ENCODE measurements around the gene RAP1GAP2. TPM values are rescaled to one million over a fixed set of nuclear protein-coding genes. Genes with fewer than 3 reads are reported as not detected.
A peak's percentile ranks its signal among the peaks of the same experiment; 100 is the strongest.

The RAP1GAP2 gene
- 2.7 and 2.9 TPM in 2 replicates for total RNA-seq

GRCh38 chr17:2796164-2797125, at the start of gene RAP1GAP2:
Gene RAP1GAP2 (plus strand): TSS chr17:2796438. CDS start chr17:2796528, 90 bp downstream.
- Histone ChIP-seq H3K79me2 (ENCODE audit: insufficient read depth, low read length) (no peaks in the 10 kb centered on the region), H3K27ac (ENCODE audit: low read depth, low read length) (no peak within 1 kb of the TSS), H4K20me1 (ENCODE audit: insufficient read depth, low read length) (no peaks in the 10 kb centered on the region), H2AFZ (ENCODE audit: low read length) (no peak within 1 kb of the TSS), H3K4me2 (ENCODE audit: insufficient read depth, low read length) (no peak within 1 kb of the TSS), H3K4me1 (ENCODE audit: insufficient read depth, low read length) (no peaks in the 10 kb centered on the region), H3K36me3 (ENCODE audit: insufficient read depth, low read length) (no peaks in the 10 kb centered on the region), H3K27me3 (ENCODE audit: insufficient read depth, low read length) (peaks cover 27% of the 10 kb centered on the region), H3K4me3 (ENCODE audit: insufficient read depth, low read length) (no peak within 1 kb of the TSS), H3K9me3 (ENCODE audit: low read depth, low read length) (no peaks in the 10 kb centered on the region)
- no peak for TF ChIP-seq CTCF (IDR thresholded peaks at IDR 0.05; ENCODE audit: extremely low read depth, low read depth, low read length)
- peak; percentile 54 for DNase-seq (ENCODE audit: insufficient read length, low spot score, missing footprints)

GRCh38 chr17:2749058-2749783, 47.0 kb upstream of the RAP1GAP2 start, which contains the start of gene CCDC92B:
Gene CCDC92B (minus strand): TSS chr17:2749652. CDS start chr17:2735145, 14,507 bp downstream.
- peak; percentile 74 for DNase-seq (ENCODE audit: insufficient read length, low spot score, missing footprints)
- H3K9me3 ChIP-seq (ENCODE audit: low read depth, low read length), result no peaks in the 10 kb centered on the region
- TF ChIP-seq CTCF (IDR thresholded peaks at IDR 0.05; ENCODE audit: extremely low read depth, low read depth, low read length), result no peak
- no peaks in the 10 kb centered on the region for H3K36me3 ChIP-seq (ENCODE audit: insufficient read depth, low read length)
- H3K27me3 ChIP-seq (ENCODE audit: insufficient read depth, low read length), result peaks cover 37% of the 10 kb centered on the region
- H4K20me1 ChIP-seq (ENCODE audit: insufficient read depth, low read length), result no peaks in the 10 kb centered on the region
- no peak within 1 kb of the TSS for H3K4me3 ChIP-seq (ENCODE audit: insufficient read depth, low read length)
- H3K4me2 ChIP-seq (ENCODE audit: insufficient read depth, low read length), result no peak within 1 kb of the TSS
- H3K27ac ChIP-seq (ENCODE audit: low read depth, low read length), result no peak within 1 kb of the TSS
- no peaks in the 10 kb centered on the region for H3K4me1 ChIP-seq (ENCODE audit: insufficient read depth, low read length)
- no peaks in the 10 kb centered on the region for H3K79me2 ChIP-seq (ENCODE audit: insufficient read depth, low read length)
- no peak within 1 kb of the TSS for H2AFZ ChIP-seq (ENCODE audit: low read length)

DNA sequence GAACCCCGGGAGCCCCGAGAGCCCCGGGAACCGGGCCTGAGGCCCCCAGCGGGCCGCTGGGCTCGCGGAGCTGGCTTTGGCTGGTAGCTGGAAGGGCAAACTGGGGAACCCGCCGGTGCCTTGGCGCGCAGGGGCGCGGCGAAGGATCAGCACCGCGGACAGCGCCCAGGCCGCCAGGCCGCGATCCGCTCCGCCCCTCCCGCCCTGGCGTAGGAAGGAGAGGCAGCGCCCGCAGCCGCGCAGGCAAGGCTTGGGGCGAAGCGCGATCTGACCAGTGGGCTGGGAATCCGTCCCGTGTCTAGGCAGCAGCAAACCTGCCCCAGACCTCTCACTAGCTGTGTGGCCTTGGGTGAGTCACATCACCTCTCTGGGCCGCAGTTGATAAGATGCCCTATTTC, 46.5 kb upstream of the RAP1GAP2 start:
- H3K36me3 ChIP-seq (ENCODE audit: insufficient read depth, low read length), result no peaks in the 10 kb centered on the region
- no peaks in the 10 kb centered on the region for H3K9me3 ChIP-seq (ENCODE audit: low read depth, low read length)
- peak; percentile 100 for DNase-seq (ENCODE audit: insufficient read length, low spot score, missing footprints)
- TF ChIP-seq CTCF (IDR thresholded peaks at IDR 0.05; ENCODE audit: extremely low read depth, low read depth, low read length), result no peak
- no peak overlapping the region for H3K27ac ChIP-seq (ENCODE audit: low read depth, low read length)
- no peaks in the 10 kb centered on the region for H3K4me1 ChIP-seq (ENCODE audit: insufficient read depth, low read length)
- peaks cover 39% of the 10 kb centered on the region for H3K27me3 ChIP-seq (ENCODE audit: insufficient read depth, low read length)
- no peaks in the 10 kb centered on the region for H3K79me2 ChIP-seq (ENCODE audit: insufficient read depth, low read length)
- no peak overlapping the region for H2AFZ ChIP-seq (ENCODE audit: low read length)
- H3K4me2 ChIP-seq (ENCODE audit: insufficient read depth, low read length), result no peak overlapping the region
- H4K20me1 ChIP-seq (ENCODE audit: insufficient read depth, low read length), result no peaks in the 10 kb centered on the region
- no peak overlapping the region for H3K4me3 ChIP-seq (ENCODE audit: insufficient read depth, low read length)

DNA sequence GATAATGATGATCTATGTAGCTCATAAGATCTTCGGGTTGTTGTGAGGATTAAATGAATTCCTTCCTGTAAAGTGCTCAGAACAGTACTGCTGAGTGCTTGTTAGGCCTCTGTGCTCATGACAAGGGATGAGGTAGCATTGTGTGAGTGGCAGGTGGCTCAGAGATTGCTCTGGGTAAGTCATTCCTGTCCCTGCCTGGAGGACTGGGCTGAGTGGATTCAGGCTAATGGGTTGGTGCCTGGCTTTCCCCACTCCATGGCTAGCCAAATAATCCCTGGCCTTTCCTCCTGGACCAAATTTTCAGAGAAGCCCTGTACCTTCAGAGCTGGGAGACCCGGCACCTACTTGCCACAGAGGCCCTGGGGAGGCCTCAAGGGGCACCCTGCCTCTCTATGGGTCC, 45.5 kb upstream of the RAP1GAP2 start:
- H3K27me3 ChIP-seq (ENCODE audit: insufficient read depth, low read length), result peaks cover 32% of the 10 kb centered on the region

More for the DNA sequence above, 45.5 kb upstream of the RAP1GAP2 start:
- Histone ChIP-seq H2AFZ (ENCODE audit: low read length) (no peak overlapping the region), H3K4me2 (ENCODE audit: insufficient read depth, low read length) (no peak overlapping the region), H3K9me3 (ENCODE audit: low read depth, low read length) (no peaks in the 10 kb centered on the region), H3K4me3 (ENCODE audit: insufficient read depth, low read length) (no peak overlapping the region), H3K4me1 (ENCODE audit: insufficient read depth, low read length) (no peaks in the 10 kb centered on the region), H3K27ac (ENCODE audit: low read depth, low read length) (no peak overlapping the region), H3K79me2 (ENCODE audit: insufficient read depth, low read length) (no peaks in the 10 kb centered on the region), H4K20me1 (ENCODE audit: insufficient read depth, low read length) (no peaks in the 10 kb centered on the region), H3K36me3 (ENCODE audit: insufficient read depth, low read length) (no peaks in the 10 kb centered on the region)
- DNase-seq (ENCODE audit: insufficient read length, low spot score, missing footprints), result peak; percentile 79
- TF ChIP-seq CTCF (IDR thresholded peaks at IDR 0.05; ENCODE audit: extremely low read depth, low read depth, low read length), result no peak
